GM18505 (cell line): ENCODE results near the gene ATL3.
A peak's percentile ranks its signal among the peaks of the same experiment; 100 is the strongest.
"Not testable (repeated sequence)": the region's sequence is repeated elsewhere in the genome, so short reads cannot be mapped to it uniquely, and the experiment has no call there.

Experiments used
- ATAC-seq: cut with Tn5 transposase; IDR thresholded peaks from one replicate; pipeline ENCODE4 v1.9.1; 2021; ENCODE audit not compliant: unreplicated experiment
- POLR2A ChIP-seq: IDR thresholded peaks from 4 replicates; pipeline ENCODE4 v1.6.1; 2011; ENCODE audit warnings: borderline replicate concordance; ENCODE audit not compliant: insufficient read depth, insufficient read length; ENCODE audit errors: extremely low read depth

ATL3 gene

DNA sequence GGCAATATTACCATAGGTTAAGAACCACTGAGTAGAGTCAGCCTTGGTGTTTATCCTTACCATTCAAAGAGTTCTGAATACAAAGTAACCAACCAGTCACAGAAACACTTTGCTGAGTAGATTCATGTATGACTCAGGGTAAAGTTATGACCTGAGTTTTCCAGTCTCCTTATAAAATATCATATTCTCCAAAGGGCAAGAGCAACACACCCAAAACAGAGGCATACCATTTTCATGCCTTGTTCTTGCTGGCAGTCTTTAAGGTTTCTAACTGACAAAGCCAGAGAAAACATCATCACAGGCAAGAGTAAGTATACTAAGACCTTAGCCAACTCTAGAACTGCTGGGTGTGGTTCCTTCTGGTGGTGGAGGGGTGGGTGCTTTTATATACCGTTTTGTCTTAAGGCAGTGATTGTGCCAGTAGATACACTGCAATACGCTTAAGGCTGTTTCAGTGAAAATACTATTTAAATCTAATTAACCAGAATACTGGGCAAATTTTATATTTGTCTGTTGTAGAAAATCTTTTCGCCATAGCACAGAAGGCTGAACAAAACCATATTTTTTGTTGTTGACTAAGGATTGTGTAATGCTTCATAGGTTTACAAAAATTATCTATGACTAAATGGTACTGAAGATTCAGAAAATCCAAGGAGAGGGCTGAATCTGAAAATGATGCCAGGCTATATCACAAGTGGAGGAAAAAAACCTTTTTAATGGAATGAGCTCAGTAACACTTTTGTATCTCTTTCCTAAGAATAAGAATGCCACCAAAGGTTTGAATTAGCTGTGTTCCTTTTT lies 3.0 kb downstream of the ATL3 start:
- ATAC-seq: no peak
- TF ChIP-seq POLR2A: no peak

DNA sequence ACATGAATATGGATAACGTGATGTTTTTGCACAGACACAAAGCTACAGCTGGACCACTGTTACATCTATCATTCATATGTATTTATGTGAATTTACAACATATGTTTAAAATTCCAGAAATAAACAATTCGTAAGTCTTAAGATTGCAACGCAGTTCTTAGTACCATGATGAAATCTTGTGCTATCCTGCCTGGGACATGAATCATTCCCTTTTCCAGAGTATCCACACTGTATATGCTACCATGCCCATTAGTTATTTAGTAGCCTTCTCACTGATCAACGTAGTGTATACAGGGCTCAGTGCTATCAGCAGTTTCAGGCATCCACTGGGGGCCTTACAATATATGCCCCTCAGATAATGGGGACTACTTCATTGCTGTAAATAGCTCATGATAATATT lies 4.3 kb downstream of the ATL3 start:
- ATAC-seq: no peak
- no peak for TF ChIP-seq POLR2A

DNA sequence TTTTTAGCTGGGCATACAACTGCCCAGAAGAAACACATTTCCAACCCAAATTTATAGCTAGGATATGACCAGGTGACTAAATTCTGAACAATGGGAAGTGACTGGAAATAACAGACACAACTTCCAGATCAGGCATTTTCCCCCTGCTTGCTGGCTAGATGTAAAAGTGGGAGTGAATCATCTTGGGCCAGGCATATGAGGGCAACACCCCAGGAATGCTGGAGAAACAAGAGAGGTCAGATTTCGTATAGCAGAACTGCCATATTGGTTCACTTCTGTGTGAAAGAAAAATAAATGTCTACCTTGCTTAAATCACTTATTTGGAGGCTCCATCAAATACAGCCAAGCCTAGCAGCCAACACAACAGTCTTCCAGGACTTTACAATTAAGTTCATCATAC lies 7.4 kb downstream of the ATL3 start:
- ATAC-seq: no peak
- no peak for TF ChIP-seq POLR2A

DNA sequence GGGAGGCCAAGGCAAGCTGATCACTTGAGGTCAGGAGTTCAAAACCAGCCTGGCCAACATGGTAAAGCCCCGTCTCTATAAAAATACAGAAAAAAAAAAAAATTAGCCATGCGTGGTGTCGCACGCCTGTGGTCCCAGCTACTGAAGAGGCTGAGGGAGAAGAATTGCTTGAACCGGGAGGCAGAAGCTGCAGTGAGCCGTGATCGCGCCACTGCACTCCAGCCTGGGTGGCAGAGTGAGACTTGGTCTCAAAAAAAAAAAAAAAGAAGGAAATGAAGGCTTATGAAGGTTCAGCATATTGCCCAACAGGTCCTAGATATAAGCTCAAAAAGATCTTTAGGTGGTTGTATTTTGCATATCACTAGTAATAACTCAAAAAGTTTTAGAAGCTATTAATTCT lies 10.2 kb downstream of the ATL3 start:
- no peak for TF ChIP-seq POLR2A
- ATAC-seq: no peak

DNA sequence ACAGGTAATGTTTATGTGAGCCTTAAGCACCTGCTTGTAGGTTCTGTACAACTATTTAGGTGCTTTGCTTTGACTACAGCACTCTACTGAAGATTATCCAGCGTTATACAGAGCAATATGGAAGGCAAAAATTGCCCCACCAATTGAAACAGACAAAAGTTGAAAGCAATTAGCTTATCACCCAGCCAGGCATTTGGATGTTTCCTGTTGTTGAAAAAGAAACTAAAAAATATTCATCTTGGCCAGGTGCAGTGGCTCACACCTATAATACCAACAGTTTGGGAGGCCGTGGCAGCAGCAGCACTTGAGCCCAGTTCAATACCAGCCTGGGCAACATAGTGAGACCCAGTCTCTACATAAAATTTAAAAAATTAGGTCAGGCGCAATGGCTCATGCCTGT lies 18.5 kb downstream of the ATL3 start:
- no peak for ATAC-seq
- no peak for TF ChIP-seq POLR2A

DNA sequence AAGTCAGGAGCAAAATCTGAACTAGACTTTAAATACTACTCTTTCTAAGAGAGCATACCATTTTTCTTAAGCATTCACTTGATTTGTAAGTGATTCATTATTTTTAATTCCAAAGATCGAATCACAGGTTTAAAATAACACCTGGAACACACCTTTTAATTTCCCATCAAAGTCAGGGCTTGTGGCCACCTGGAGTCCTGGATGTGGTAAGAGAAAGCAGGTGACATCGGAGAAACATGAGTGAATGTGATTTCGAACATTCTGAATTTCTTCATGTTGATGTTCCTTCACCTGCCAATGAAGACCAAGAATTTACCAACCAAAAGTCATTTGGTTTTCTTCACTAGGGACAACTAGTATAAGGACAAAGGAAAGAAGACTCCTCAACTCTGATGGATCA lies 28.0 kb downstream of the ATL3 start:
- no peak for ATAC-seq
- no peak for TF ChIP-seq POLR2A

DNA sequence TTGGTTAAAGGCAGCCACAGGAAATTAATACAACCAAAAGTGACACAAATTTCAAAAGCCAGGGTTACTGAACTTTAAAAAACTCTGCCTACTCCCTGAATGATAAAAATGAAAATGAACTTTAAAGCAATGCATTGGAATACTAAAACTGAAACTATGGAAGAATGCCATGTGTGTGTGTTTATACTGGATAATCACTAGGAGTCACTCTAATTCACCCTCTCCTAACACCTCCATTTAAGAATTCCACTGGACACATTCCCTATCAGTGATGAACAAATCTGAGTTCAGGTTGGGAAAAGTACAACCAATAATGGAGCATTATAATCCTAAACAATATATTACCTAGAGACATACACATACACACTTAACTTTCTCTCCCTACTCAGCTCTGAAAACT lies 29.4 kb downstream of the ATL3 start:
- no peak for ATAC-seq
- no peak for TF ChIP-seq POLR2A

DNA sequence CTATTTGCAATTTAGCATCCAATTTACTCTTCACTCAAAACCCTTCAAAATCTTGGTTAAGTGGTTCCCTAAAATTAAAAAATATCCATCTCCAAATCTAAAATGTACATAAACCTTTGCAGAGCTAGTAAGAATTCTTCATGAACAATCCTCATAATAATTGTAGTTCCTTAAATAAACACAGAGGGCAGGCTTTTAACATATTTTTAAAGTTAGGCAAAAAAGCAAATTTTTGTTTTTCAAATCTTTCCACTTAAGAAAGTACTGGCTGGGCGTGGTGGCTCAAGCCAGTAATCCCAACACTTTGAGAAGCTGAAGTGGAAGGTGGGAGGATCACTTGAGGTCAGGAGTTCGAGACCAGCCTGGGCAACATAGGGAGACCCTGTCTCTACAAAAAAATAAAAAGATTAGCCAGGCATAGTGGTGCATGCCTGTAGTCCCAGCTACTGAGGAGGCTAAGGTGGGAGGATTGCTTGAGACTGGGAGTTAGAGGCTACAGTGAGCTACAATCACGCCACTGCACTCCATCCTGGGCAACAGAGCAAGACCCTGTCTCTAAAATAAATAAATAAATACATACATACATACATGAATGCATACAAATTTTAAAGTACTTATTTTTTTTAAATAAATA lies 31.9 kb downstream of the ATL3 start:
- TF ChIP-seq POLR2A: no peak
- no peak for ATAC-seq

DNA sequence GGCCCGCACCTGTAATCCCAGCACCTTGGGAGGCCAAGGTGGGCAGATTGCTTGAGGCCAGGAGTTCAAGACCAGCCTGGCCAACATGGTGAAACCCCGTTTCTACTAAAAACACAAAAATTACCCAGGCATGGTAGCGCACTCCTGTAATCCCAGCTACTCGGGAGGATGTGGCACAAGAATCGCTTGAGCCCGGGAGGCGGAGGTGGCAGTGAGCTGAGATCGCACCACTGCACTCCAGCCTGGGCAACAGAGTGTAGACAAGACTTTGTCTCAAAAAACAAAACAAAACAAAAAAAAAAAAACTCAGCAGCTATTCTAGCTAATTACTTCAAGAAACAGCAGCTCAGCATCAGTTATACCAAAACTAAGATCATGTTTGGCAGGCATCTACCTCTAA lies 32.7 kb downstream of the ATL3 start:
- not testable (repeated sequence) for ATAC-seq

DNA sequence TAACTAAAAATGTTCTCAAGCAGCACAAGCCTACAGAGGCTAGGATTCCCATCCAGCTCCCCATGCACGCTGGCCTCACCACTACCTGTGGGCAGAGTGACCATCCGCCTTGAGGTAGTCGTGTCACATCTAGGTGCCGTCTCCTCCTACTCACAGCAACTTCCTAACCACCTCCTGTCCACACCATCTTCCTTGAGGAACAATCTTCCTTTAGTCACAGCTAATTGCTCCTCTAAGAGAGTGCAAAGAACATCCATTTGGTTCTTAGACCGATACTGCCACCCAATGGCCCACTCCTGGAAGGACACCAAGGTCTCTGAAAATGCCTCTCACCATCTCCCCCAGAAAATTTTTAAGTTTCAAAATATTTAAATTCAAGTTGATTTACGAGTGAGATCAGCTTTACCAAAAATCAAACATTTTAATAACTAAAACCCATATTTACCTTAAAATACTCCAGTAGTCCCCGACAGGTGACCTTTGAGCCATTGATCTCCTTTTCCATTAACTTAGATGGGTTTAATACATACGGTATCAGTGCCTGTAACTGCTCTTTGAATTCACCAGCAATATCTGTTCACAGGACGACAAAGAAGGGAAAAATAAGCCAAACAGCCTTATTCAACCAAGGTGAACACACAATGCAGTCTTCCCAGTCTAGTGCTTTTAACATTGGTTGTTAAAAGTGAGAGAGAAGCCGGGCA lies 35.3 kb downstream of the ATL3 start:
- ATAC-seq: peak; percentile 56
- no peak for TF ChIP-seq POLR2A

DNA sequence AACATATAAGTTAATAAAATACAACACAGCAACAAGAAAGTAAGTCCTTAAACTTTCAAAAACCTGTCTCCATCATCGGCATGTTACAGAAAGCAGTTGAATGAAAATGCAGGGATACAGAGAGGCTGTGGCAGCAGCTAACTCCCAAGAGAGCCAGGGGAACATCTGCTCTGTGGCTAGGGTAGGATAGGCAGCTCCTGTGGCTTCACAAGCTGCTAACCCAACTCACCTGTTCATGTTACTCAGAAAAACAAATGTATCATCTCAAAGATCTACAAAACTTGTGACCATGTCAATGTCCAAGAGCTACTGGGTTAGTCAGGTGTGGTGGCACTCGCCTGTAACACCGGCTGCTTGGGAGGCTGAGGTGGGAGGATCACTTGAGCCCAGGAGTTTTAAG lies 41.8 kb downstream of the ATL3 start:
- ATAC-seq: no peak
- no peak for TF ChIP-seq POLR2A

DNA sequence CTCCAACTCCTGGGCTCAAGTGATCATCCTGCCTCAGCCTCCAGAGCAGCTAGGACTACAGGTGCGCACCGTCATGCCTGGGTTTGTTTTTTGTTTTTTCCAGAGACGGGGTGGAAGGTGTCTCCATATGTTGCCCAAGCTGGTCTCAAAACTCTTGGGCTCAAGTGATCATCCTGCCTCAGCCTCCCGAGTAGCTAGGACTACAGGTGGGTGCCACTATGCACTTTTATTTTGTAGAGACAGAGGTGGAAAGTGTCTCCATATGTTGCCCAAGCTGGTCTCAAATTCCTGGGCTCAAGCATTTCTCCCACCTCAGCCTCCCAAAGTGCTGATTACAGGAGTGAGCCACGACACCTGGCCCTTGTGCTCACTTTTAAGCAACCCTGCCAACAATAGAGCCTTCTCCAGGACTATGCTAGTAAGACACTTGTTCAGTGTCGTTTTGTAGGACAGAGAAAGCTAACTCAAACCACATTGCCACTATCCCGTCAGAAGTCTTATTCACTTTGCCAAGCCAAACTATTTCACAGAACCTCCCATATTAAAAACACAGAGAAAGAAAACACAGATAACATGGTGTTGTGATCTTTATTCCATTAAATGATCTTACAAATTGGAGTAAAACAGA lies 47.5 kb downstream of the ATL3 start:
- no peak for TF ChIP-seq POLR2A
- no peak for ATAC-seq

DNA sequence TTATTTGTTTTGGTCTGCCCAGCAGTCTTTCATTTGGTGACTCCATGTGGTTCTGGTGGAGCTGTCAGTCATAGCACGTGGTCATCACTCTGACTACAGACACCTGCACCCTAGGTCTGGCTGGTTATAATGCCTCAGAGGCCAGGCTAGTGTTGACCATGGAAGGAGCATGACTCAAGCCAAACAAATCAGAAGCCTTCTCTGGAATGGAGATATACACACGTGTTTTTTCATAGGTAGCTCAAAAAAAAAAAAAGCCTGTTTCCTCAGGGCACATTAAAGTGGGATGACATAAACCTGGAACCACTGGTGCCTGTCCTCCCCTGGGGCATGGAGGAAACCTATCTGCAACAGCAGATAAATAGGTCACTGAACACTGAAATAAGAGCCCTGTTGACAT lies 48.9 kb downstream of the ATL3 start:
- ATAC-seq: no peak
- TF ChIP-seq POLR2A: no peak
